Measurements from ENCODE around the gene SLC1A5. TPM values are rescaled to one million over a fixed set of nuclear protein-coding genes. Genes with fewer than 3 reads are reported as not detected.
A peak's percentile ranks its signal among the peaks of the same experiment; 100 is the strongest.
"Not testable (repeated sequence)": the region's sequence is repeated elsewhere in the genome, so short reads cannot be mapped to it uniquely, and the experiment has no call there.

Gene SLC1A5
- total RNA-seq, 1 donor from 2014 or later = 113 TPM

- ATAC-seq = no peak
Measured at GRCh38 chr19:46798713-46799112, 10.3 kb upstream of the SLC1A5 start.

- ATAC-seq = no peak
Measured at GRCh38 chr19:46797881-46798280, 9.5 kb upstream of the SLC1A5 start.

- no peak for ATAC-seq
Measured at GRCh38 chr19:46791944-46792343, 3.5 kb upstream of the SLC1A5 start.

GRCh38 chr19:46789371-46789770, 977 bp upstream of the SLC1A5 start:
- ATAC-seq = no peak

GRCh38 chr19:46788968-46789338, 559 bp upstream of the SLC1A5 start:
- ATAC-seq = no peak

DNA sequence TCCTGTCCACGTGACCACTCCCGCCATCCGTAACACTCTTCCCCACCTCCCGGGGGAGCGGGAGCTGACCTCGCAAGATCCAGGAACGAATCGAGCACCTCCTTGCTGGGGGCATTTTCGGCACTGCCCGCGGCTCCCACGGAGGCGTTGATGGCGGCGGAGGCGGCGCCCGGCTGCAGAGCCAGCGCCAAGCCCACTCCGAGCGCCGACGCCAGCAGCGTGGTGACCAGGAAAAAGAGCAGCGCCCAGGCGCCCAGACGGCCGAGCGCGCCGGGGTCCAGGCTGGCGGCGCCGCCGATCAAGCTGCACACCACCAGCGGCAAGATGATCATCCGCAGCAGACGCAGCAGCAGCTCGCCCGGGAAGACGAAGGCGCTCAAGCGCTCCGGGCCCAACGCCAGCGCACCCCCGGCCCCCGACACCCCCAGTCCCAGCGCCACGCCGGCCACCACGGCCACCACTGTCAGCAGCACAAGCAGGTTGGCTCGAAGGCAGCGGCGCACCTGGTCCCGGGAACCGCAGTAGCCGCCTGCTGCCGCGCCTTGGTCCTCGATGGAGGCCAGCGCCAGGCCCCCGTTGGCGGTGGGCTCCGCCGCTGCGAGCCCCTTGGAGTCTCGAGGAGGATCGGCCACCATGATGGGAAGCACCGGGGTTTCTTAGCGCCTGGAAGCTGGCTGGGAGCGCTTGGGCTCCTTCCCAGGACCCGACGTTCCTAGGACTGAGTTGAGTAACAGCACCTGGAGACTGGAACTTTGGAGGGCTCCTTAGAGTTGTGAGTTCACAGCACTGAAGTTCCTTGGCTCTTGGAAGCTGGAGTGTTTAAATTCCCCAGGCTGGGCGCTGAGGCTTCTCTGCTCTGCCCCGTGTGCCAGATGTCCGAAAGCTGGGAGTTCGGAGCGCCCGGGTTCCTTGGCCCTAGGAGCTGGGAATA, 798 bp downstream of the SLC1A5 start:
- ATAC-seq = peak; percentile 1

- no peak for ATAC-seq
Measured at GRCh38 chr19:46787040-46787330, 1.4 kb downstream of the SLC1A5 start.

DNA sequence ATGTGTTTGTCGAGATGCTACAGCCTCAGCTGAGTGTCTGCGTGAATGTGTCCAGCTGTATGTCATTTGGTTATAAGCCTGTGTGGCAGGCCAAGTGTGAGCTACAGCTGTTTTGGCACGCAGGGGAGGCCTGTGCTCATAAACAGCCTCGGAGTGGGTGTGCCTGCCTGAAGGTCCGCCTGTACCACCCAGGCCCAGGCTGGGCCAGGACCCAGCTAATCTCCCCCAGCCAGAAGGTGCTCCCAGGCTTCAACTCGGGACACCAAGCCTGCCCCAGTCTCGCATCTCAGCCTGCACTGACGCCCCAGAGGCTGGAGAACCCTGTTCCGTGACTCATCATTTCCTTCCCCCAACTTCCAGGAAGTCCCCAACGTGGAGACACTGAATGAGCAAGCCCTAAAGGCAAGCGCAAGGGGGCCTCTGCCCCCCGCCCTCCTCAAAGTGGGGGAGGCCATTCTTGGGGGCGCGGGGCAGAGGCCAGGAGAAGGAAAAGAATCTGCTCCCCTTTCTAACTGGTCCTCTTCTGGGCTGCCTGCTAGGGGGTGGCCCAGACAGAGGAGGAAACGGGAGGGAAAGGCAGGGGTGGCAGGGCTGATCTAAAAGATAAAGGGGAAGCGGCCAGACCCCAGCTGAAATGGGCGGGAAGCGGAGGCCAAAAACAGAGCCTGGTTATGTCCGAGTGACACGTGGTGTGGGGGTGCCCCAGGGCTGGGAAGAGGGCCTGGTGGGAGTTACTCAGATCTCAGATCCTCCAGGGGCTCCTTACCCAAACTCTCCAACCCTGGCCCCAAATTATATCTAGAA, 2.0 kb downstream of the SLC1A5 start:
- peak; percentile 60 for ATAC-seq

DNA sequence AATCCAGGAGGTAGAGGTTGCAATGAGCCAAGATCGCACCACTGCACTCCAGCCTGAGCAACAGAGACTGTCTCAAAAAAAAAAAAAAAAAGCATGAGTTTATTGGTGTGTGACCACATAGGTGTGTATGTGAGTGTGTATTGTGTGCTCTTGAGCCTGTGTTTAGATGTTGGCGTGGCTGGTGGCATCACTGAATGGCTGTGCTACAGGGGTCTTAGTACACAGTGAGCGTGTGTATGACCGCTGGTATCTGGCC, 2.5 kb downstream of the SLC1A5 start:
- no peak for ATAC-seq

DNA sequence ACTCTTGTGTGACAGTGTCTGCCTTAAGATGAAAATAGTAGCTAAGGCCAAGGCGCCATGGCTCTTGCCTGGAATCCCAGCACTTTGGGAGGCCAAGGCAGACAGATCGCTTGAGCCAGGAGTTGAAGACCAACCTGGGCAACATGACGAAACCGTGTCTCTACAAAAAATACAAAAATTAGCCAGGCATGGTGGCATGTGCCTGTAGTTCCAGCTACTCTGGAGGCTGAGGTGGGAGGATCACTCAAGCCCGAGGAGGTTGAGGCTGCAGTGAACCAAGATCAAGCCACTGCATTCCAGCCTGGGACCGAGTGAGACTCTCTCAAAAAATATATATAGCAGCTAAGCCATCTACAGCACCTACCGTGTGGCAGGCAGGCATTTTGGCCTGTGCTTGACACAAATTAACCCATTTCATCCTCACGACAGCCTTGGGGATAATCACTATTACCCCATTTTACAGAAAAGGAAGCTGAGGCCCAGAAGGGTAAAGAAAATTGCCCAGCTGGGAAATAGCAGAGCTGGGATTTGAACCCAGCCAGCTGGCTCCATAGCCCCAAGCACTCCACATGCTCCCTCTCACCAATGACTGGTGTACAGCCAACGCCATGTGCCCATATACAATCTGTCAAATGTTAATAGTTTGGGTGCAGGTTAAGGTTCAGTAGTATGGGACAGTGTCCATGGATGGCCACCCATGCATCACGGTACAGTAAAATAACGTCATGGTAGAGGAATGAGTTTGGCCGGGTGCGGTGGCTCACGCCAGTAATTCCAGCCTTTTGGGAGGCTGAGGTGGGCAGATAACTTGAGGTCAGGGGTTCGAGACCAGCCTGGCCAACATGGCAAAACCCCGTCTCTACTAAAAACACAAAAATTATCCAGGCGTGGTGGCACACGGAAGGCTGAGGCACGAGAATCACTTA, 3.1 kb downstream of the SLC1A5 start:
- no peak for ATAC-seq

- peak; percentile 80 for ATAC-seq
Measured at GRCh38 chr19:46784262-46785053, 3.9 kb downstream of the SLC1A5 start.

DNA sequence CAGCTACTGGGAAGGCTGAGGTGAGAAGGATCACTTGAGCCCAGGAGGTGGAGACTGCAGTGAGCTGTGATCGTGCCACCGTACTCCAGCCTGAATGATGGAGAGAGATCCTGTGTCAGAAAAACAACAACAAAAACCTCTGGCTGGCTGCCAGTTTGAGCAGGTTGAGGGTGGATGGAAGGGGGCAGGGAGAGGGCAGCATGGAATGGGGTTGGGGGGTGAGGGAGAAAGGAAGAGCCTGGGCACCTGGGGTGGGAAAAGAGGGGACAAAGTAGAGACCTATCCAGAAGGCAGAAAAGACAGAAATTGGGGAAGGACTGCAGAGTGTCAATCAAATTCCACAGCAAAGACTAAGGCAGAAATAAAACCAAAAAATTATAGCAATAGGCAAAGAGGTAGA, 4.7 kb downstream of the SLC1A5 start:
- no peak for ATAC-seq

DNA sequence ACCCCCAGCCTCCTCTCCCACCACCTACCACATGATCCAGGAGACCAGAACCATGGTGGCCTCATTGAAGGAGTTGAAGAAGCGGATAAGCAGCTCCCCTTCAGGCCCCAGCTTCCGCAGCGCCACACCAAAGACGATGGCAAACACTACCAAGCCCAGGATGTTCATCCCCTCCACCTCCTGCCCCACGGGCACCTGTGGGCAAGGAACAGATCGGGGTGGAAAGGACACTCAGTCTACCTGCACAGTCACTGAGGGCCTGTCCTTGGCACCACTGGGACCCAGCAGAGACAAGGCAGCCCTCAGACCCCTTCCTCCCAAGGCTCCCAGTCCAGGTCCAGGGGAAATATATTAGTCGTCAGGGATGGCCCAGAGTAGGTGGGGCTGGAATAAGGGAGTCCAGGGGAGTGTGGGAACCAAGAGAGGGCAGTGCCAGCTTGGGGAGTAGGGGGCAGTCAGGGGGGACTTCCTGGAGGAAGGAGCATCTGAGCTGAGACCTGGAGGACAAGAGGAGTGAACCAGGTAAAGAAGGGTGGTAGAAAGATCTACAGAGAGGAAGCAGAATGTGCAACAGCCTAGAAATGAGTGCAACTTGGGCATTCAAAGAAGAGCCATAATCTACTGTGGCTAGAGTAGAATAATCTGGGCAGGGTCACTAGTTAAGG, 5.9 kb downstream of the SLC1A5 start:
- no peak for ATAC-seq

GRCh38 chr19:46777956-46778645, 10.3 kb downstream of the SLC1A5 start:
- ATAC-seq = not testable (repeated sequence)

- ATAC-seq = peak; percentile 36
Measured at GRCh38 chr19:46776927-46777911, 11.2 kb downstream of the SLC1A5 start.

DNA sequence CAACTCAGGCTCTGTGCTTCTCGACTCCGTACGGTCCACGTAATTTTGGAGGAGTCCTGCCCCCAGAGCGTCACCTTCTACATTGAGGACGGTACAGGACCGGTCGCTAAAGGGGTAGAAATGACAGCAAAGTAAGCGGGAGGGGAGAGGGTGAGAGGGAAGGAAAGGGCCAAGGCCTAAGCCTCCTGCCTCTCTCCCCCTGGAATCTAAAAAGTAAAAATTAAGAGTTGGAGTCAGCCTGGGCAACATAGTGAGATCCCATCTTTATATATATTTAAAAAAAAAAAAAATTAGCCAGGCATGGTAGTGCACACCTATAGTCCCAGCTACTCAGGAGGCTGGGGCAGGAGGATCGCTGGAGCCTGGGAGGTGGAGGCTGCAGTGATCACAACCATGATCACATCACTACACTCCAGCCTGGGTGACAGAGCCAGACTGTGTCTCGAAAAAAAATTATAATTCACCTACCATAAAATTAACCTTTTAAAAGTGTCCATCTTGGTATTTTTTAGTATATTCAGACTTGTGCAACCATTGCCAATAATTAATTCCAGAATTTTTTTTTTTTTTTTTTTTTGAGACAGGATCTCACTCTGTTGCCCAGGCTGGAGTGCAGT, 12.6 kb downstream of the SLC1A5 start:
- no peak for ATAC-seq

DNA sequence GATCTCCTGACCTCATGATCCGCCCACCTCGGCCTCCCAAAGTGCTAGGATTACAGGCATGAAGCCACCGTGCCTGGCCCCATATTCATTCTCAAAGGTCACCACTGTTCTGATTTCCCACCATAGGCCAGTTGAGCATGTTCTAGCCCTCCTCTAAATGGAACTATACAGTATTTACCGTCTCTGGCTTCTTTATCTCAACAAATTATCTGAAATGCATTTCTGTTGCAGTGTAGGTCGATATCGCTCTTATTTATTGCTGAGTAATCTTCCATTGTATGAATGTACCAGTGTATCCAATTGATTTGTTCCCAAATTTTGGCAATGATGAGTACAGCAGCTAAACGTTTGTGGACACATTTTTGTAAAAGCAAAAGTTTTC, 15.4 kb downstream of the SLC1A5 start:
- no peak for ATAC-seq

DNA sequence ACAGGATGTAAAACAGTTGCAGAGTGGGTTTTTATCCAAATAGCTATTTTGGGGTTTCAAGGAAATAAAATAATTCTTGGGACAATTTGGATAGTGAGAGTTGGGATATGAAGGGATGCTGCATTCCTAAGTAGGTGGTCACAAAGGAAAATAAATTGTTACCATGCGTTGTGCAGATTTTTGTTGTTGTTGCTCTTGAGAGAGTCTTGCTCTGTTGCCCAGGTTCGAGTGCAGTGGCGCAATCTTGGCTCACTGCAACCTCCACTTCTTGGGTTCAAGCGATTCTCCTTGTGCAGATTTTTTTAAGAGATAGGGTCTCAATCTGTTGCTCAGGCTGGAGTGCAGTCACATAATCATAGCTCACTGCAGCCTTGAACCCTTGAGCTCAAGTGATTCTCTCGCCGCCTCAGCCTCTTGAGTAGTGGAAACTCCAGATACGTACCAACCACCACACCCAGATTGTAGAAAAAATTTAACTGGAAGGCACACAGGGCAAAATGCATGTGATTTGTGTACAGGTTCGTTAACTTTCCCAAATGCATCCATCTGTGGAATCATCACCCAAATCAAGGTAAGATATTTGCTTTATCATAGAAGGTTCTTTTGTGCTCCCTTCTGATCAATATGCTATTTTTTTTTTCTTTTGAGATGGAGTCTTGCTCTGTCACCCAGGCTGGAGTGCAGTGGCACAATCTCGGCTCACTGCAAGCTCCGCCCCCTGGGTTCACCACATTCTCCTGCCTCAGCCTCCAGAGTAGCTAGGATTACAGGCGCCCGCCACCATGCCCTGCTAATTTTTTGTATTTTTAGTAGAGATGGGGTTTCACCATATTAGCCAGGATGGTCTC, 16.0 kb downstream of the SLC1A5 start:
- no peak for ATAC-seq

Measured in esophagus mucosa (tissue), 1 donor.